K562 (cell line): ENCODE results near the gene MBOAT7. TPM values are rescaled to one million over a fixed set of nuclear protein-coding genes. Genes with fewer than 3 reads are reported as not detected.

ENCODE experiments used
- ATAC-seq: fragments of 200-7000 bp; cut with Tn5 transposase; 3 replicates; pipeline ENCODE4 v1.9.1; 2020; ENCODE audit warnings: moderate library complexity
- BruUV-seq: library from RNA; stranded (reverse); fragments of 400-500 nt; replicated peaks from 2 replicates; lab custom pipeline; 2021; lab: Mats Ljungman, UMichigan
- CTCF ChIA-PET: fragments of 300-600 bp; formaldehyde crosslinking; extraction: SDS; loops from one replicate; lab custom pipeline; 2021; ENCODE audit warnings: low intra/inter-chr PET ratio; lab: Yijun Ruan, JAX
- POLR2A ChIA-PET: fragments of 300-600, 350-650 bp; sonication (Branson Sonifier 250); formaldehyde crosslinking; extraction: SDS; loops from one replicate; lab custom pipeline; 2021; ENCODE audit warnings: antibody characterized with exemption, inconsistent platforms; lab: Yijun Ruan, JAX
- DNase-seq, 4 experiments: peaks; one replicate each; pipeline versions ENCODE4 v3.0.0 to v3.0.0-alpha.2; 2011 to 2018; ENCODE audit warnings: low spot score in 3 of 4, mixed read lengths in 3 of 4; ENCODE audit errors: extremely low read depth in 1 of 4
- FAIRE-seq: peaks from 2 replicates; lab custom pipeline; 2011; peaks lifted over from hg19 to GRCh38; lab: Jason Lieb, UNC
- H2AFZ ChIP-seq: 2 replicates; pipeline ENCODE4 v1.6.0; 2011; ENCODE audit warnings: low read depth, low read length, control low read depth, inconsistent platforms
- H3K27ac ChIP-seq: fragments of 200-600 bp; 3 replicates; pipeline ENCODE4 v1.8.0; 2011; ENCODE audit warnings: low read depth, mild to moderate bottlenecking, control low read depth, inconsistent platforms, low read length, moderate library complexity, mixed read lengths; ENCODE audit errors: extremely low read depth
- H3K27me3 ChIP-seq, 2 experiments: fragments of 300-600 bp in 1 of 2; 2 replicates in 1 of 2; 3 replicates in 1 of 2; pipeline versions ENCODE4 v1.6.0 to v1.8.0; 2011; ENCODE audit warnings: inconsistent platforms in 2 of 2, low read length in 2 of 2, mild to moderate bottlenecking in 1 of 2, mixed read lengths in 1 of 2, moderate library complexity in 1 of 2; ENCODE audit not compliant: control insufficient read depth in 2 of 2, insufficient read depth in 2 of 2
- H3K36me3 ChIP-seq: fragments of 300-600 bp; 3 replicates; pipeline ENCODE4 v1.8.0; 2011; ENCODE audit warnings: mild to moderate bottlenecking, low read length, inconsistent platforms; ENCODE audit not compliant: control insufficient read depth, insufficient read depth
- H3K4me1 ChIP-seq, 2 experiments: fragments of 200-600 bp in 1 of 2; replicated peaks in 1 of 2; 2 replicates in 1 of 2; 3 replicates in 1 of 2; pipeline versions ENCODE4 v1.5.1 to v1.8.0; 2011; ENCODE audit warnings: inconsistent platforms in 2 of 2, low read length in 2 of 2, mild to moderate bottlenecking in 1 of 2, mixed read lengths in 1 of 2, moderate library complexity in 1 of 2; ENCODE audit not compliant: control insufficient read depth in 2 of 2, insufficient read depth in 2 of 2
- H3K4me2 ChIP-seq: 2 replicates; pipeline ENCODE4 v1.6.1; 2011; ENCODE audit warnings: low read length, control low read depth, inconsistent platforms, mixed read lengths; ENCODE audit not compliant: insufficient read depth
- H3K4me3 ChIP-seq: fragments of 200-600 bp; sonication (generic), shearing (Covaris generic); 2 replicates; pipeline ENCODE4 v1.5.1; 2016; ENCODE audit warnings: control low read depth, inconsistent platforms
- H3K79me2 ChIP-seq: fragments of 200-600 bp; 3 replicates; pipeline ENCODE4 v1.8.0; 2011; ENCODE audit warnings: low read length, inconsistent platforms; ENCODE audit not compliant: control insufficient read depth, insufficient read depth
- H3K9ac ChIP-seq, 2 experiments: 2 replicates each; pipeline versions ENCODE4 v1.6.0 to v1.6.1; 2011; ENCODE audit warnings: low read depth in 2 of 2, low read length in 2 of 2, control low read depth in 1 of 2, inconsistent platforms in 1 of 2, mild to moderate bottlenecking in 1 of 2, mixed read lengths in 1 of 2; ENCODE audit not compliant: insufficient read depth in 1 of 2
- H3K9me1 ChIP-seq: one replicate; pipeline ENCODE4 v1.6.0; 2011; ENCODE audit warnings: inconsistent platforms, mild to moderate bottlenecking, low read length, moderate library complexity; ENCODE audit not compliant: control insufficient read depth, insufficient read depth
- H3K9me3 ChIP-seq: replicated peaks from 2 replicates; pipeline ENCODE4 v1.5.1; 2011; ENCODE audit warnings: low read depth, low read length, inconsistent platforms; ENCODE audit not compliant: control insufficient read depth, insufficient read depth
- H4K20me1 ChIP-seq: replicated peaks from 2 replicates; pipeline ENCODE4 v1.6.1; 2011; ENCODE audit warnings: low read length, inconsistent platforms, mixed read lengths; ENCODE audit not compliant: control insufficient read depth, insufficient read depth
- CEBPG ChIP-seq, 3 experiments: fragments of 200-800 bp in 1 of 3; sonication (Bioruptor generic) in 1 of 3; sonication (generic) in 1 of 3; formaldehyde crosslinking in 1 of 3; IDR thresholded peaks in 2 of 3; conservative IDR thresholded peaks in 1 of 3; 2 replicates each; pipeline versions ENCODE4 v1.6.1 to v1.8.0; 2016 to 2022; ENCODE audit warnings: missing compliant biosample characterization in 2 of 3, missing genetic modification characterization in 2 of 3, mild to moderate bottlenecking in 1 of 3, missing genetic modification reagents in 1 of 3
- POLR2A ChIP-seq: fragments of 450-650 bp; conservative IDR thresholded peaks from 2 replicates; pipeline ENCODE4 v1.6.1; 2016
- POLR2AphosphoS5 ChIP-seq: IDR thresholded peaks from 2 replicates; pipeline ENCODE4 v1.6.1; 2011; ENCODE audit warnings: mild to moderate bottlenecking, low read depth, low read length, moderate library complexity; ENCODE audit not compliant: control insufficient read depth, insufficient read depth
- POLR2B ChIP-seq: fragments of 450-650 bp; IDR thresholded peaks from 2 replicates; pipeline ENCODE4 v1.6.1; 2018; ENCODE audit warnings: low read depth; ENCODE audit not compliant: partially characterized antibody
- PTBP1 ChIP-seq: fragments of 200-400 bp; formaldehyde crosslinking; IDR thresholded peaks from 2 replicates; pipeline ENCODE4 v1.6.1; 2017; ENCODE audit warnings: low read depth, low read length
- SUPT5H ChIP-seq: fragments of 450-650 bp; IDR thresholded peaks from 2 replicates; pipeline ENCODE4 v1.6.1; 2016
- ZNF76 ChIP-seq: fragments of 250-450 bp; sonication (Bioruptor Pico); IDR thresholded peaks from 2 replicates; pipeline ENCODE4 v1.4.0; 2020; ENCODE audit warnings: mild to moderate bottlenecking, moderate library complexity, borderline replicate concordance
- WGBS: fragments of 100-300 bp; shearing (Covaris generic); methylation state at CpG from one replicate; pipeline ENCODE4 v1.1.6; 2016; ENCODE audit warnings: low coverage, mixed read lengths; ENCODE audit not compliant: insufficient coverage; ENCODE audit errors: missing lambda C conversion rate; 5-methylcytosine and 5-hydroxymethylcytosine counted together
- in situ Hi-C: fragments of 300-500 bp; cut with MboI; formaldehyde crosslinking; loops from 4 replicates; pipeline ENCODE4 v1.15.0; 2018; ENCODE audit warnings: inconsistent platforms, mixed read lengths
- intact Hi-C: fragments of 100-400 bp; cut with micrococcal nuclease; formaldehyde crosslinking; loops from 2 replicates; pipeline ENCODE4 v1.14.2; 2022
- polyA plus RNA-seq, 8 experiments: library from polyadenylated mRNA; depleted of rRNA in 4 of 8; stranded (reverse) in 5 of 8; unstranded in 3 of 8; fragments of >200 nt; fragmentation: Nextera tagmentation in 2 of 8; fragmentation: Illumina TruSeq in 1 of 8; extraction: Ambion mirVana in 2 of 8; extraction: Trizol in 1 of 8; gene quantifications; 2 replicates each; pipeline versions ENCODE4 v1.2.1 to v1.2.3, GENCODE V29; 2011 to 2014; ENCODE audit warnings: inconsistent platforms in 1 of 8, missing spikeins in 1 of 8
- total RNA-seq, 7 experiments: library from RNA; depleted of rRNA in 6 of 7; stranded (reverse); fragments of >200 nt in 6 of 7; fragmentation: Illumina TruSeq in 2 of 7; extraction: Trizol in 2 of 7; gene quantifications; 2 replicates each; pipeline versions ENCODE4 v1.2.1 to v1.2.3, GENCODE V29; 2011 to 2021; ENCODE audit warnings: low replicate concordance in 1 of 7

Gene MBOAT7
- total and polyA plus RNA-seq, 9 of the 15 experiments (the other 6 are each of a cell fraction or from before 2014, with no cell fraction given): 1.4 to 153 (median 56.1) TPM

GRCh38 chr19:54156953-54157352 lies 32.4 kb downstream of the MBOAT7 start:
- DNase-seq (no peak), ATAC-seq (no peak), FAIRE-seq (no peak)
- TF ChIP-seq POLR2A (peak; percentile 5; the same call in 1 of the 2 replicates), ZNF76 (CRISPR knock-in tag) (no peak)
- BruUV-seq: no TSS peak
- ChIA-PET POLR2A (interaction anchor here (0.7 to 1.7 kb wide), 3 partner anchors 12 to 20 kb away, joined by 3 to 6 read pairs (median 3); partner anchors contain the start of gene CNOT3), CTCF (no interaction called here)
- Histone ChIP-seq H2AFZ (no peak overlapping the region), H3K9me3 (no peaks in the 10 kb centered on the region), H3K27ac (no peak overlapping the region), H4K20me1 (no peaks in the 10 kb centered on the region; the same call in 1 of the 2 replicates), H3K27me3 (no peaks in the 10 kb centered on the region), H3K9ac (no peak overlapping the region; a peak in 1 of 4 replicates), H3K4me3 (no peak overlapping the region), H3K4me2 (no peak overlapping the region), H3K4me1 (peaks cover 15 to 28% of the 10 kb centered on the region in 2 experiments), H3K36me3 (peaks cover 64% of the 10 kb centered on the region), H3K79me2 (peaks cover 18% of the 10 kb centered on the region; the same call in 2 of the 3 replicates), H3K9me1 (no peaks in the 10 kb centered on the region)
- in situ Hi-C loops (no loop called here), intact Hi-C loops (no loop called here)
- 90% methylated on average over 3 of the region's 3 CpGs for WGBS

- BruUV-seq: no TSS peak
- Histone ChIP-seq H3K4me3 (no peak overlapping the region), H2AFZ (no peak overlapping the region), H3K36me3 (peaks cover 68% of the 10 kb centered on the region), H3K27me3 (no peaks in the 10 kb centered on the region), H3K9me3 (no peaks in the 10 kb centered on the region), H3K27ac (no peak overlapping the region), H3K9ac (no peak overlapping the region; a peak in 1 of 4 replicates), H3K9me1 (no peaks in the 10 kb centered on the region), H3K4me2 (no peak overlapping the region), H3K79me2 (peaks cover 18% of the 10 kb centered on the region; the same call in 2 of the 3 replicates), H4K20me1 (no peaks in the 10 kb centered on the region; the same call in 1 of the 2 replicates), H3K4me1 (peaks cover 13 to 23% of the 10 kb centered on the region in 2 experiments; a peak in 4 of 5 replicates)
- whole genome bisulfite sequencing: 91% methylated on average over 9 of the region's 11 CpGs
- ChIA-PET POLR2A (interaction anchor here (0.7 to 1.7 kb wide), 3 partner anchors 18 to 27 kb away, joined by 3 to 6 read pairs (median 3); partner anchors contain the start of gene CNOT3), CTCF (no interaction called here)
- 0 out of 2 replicates have a peak, but pooled peaks have one; percentile 16 for TF ChIP-seq SUPT5H
- no peak for TF ChIP-seq CEBPG (CRISPR knock-in tag; IDR thresholded peaks at IDR 0.05)
- TF ChIP-seq CEBPG (tag; conservative IDR thresholded peaks at IDR 0.05 in 1 of 2, IDR thresholded peaks at IDR 0.05 in 1 of 2): no peak
- no peak for TF ChIP-seq POLR2AphosphoS5
- TF ChIP-seq PTBP1: no peak
- peak; percentile 25; the same call in 1 of the 2 replicates for TF ChIP-seq POLR2A
- peak; percentile 11 for TF ChIP-seq POLR2B
- in situ Hi-C loops: no loop called here
- intact Hi-C loops: no loop called here
- FAIRE-seq: no peak
- ATAC-seq: no peak
- no peak for DNase-seq
These were observed 32.9 kb downstream of the MBOAT7 start for GRCh38 chr19:54156490-54156889.
